D721Med (cell line): Measurements from ENCODE around the gene TM2D3.

Experiments
- DNase-seq: peaks from one replicate; pipeline ENCODE4 v3.0.0; 2011; ENCODE audit warnings: low spot score; ENCODE audit not compliant: insufficient read length
- FAIRE-seq: peaks from 2 replicates; lab custom pipeline; 2011; peaks lifted over from hg19 to GRCh38; lab: Jason Lieb, UNC
- TF ChIP-seq, protein P1 (sequence below): IDR thresholded peaks from 2 replicates; pipeline ENCODE4 v1.5.1; 2012; ENCODE audit warnings: mild to moderate bottlenecking, control low read depth; ENCODE audit not compliant: insufficient read depth; ENCODE audit errors: missing control alignments

The TM2D3 gene

DNA sequence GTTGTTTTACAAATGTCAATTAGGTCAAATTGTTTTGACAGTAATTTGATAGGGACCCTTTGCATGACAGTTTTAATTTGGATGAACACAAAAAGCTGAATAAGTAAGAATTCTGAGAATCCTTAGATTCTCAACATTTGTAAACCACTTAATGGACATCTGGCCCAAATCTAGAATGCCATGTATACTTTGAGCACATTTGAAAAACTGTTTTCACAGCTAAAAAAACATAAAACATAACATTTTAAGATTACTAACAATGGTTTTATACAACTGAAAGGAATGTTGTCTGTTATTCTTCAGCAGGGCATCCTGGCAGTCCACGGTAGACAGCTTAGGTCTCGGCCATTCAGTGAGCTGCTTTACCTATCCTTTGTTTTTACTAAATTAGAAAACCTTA is 34.5 kb upstream of the TM2D3 start:
- no peak for DNase-seq
- no peak for FAIRE-seq
- TF ChIP-seq, protein P1, sequence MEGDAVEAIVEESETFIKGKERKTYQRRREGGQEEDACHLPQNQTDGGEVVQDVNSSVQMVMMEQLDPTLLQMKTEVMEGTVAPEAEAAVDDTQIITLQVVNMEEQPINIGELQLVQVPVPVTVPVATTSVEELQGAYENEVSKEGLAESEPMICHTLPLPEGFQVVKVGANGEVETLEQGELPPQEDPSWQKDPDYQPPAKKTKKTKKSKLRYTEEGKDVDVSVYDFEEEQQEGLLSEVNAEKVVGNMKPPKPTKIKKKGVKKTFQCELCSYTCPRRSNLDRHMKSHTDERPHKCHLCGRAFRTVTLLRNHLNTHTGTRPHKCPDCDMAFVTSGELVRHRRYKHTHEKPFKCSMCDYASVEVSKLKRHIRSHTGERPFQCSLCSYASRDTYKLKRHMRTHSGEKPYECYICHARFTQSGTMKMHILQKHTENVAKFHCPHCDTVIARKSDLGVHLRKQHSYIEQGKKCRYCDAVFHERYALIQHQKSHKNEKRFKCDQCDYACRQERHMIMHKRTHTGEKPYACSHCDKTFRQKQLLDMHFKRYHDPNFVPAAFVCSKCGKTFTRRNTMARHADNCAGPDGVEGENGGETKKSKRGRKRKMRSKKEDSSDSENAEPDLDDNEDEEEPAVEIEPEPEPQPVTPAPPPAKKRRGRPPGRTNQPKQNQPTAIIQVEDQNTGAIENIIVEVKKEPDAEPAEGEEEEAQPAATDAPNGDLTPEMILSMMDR = no peak

DNA sequence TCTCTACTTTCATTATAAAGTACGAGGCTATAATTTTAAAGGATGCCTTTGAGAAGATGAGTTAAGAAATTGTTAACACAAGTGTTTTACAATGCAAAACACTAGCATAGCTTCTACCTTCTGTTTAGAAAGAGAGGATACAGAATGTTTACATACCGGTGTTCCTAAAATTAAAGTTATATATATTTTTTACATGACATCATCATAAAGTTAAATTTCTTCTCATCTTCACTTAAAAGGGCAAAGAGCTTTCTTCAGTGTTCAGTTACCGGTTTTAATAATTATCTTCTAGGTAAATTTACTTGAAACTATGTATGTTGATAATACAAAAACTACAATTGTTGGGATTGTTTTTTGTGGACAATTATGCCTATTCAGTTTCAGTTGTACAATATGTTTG is 32.7 kb upstream of the TM2D3 start:
- no peak for FAIRE-seq
- TF ChIP-seq, protein P1 = no peak
- DNase-seq = no peak

DNA sequence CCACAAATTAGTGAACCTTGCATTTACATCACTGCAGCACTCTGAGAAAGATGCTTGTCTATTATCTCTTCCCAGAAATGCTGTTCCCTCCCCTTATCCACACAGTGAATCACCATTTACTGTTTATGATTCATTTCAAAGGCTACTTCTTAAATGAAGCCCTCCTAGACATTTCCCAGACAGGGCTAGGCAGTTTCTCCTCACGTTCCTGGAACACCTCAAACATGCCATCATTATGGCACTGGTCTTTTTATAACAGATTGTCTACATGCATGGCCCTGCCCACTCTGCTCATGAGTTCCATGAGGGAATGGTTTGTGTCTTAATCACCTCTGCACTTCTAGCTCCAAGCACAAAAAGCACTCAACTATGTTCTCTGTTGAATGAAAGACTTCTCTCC is 32.2 kb upstream of the TM2D3 start:
- FAIRE-seq (no peak), DNase-seq (no peak)
- TF ChIP-seq, protein P1 = no peak

DNA sequence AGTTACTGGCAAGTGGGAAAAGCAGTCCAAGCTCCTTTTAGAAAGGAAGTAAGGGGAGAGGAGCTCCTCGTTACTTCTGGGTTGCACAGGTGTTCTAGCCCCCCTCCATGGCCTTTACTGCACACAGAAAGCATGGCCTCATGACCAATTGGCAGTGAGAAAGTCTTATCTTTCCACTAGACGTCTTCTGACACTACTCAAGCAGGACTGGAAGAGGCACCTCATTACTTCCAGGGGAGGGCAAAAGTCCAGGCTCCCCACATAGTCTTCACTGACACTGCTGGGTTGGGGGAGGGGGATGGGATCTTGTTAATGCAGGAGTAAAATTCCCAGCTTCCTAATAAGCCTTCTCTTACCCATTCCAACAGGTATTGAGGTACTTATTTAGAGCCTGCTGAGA is 27.6 kb upstream of the TM2D3 start:
- DNase-seq = no peak

DNA sequence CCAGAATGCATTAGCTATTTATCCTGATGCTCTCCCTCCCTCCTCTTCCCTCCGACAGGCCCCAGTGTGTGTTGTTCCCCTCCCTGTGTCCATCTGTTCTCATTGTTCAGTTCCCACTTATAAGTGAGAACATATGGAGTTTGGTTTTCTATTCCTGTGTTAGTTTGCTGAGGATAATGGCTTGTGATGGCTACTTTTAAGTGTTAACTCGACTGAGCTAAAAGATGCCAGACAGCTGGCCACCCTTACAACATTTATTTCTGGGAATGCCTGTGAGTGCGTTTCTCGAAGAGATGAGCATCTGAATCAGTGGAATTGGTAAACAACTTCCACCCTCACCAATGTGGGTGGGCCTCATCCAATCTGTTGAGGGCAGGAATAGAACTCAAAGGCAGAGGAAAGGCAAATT is 24.7 kb upstream of the TM2D3 start:
- TF ChIP-seq, protein P1 = no peak
- DNase-seq (no peak), FAIRE-seq (no peak)

More for the DNA sequence above, 27.6 kb upstream of the TM2D3 start:
- FAIRE-seq = no peak
- TF ChIP-seq, protein P1 = no peak

DNA sequence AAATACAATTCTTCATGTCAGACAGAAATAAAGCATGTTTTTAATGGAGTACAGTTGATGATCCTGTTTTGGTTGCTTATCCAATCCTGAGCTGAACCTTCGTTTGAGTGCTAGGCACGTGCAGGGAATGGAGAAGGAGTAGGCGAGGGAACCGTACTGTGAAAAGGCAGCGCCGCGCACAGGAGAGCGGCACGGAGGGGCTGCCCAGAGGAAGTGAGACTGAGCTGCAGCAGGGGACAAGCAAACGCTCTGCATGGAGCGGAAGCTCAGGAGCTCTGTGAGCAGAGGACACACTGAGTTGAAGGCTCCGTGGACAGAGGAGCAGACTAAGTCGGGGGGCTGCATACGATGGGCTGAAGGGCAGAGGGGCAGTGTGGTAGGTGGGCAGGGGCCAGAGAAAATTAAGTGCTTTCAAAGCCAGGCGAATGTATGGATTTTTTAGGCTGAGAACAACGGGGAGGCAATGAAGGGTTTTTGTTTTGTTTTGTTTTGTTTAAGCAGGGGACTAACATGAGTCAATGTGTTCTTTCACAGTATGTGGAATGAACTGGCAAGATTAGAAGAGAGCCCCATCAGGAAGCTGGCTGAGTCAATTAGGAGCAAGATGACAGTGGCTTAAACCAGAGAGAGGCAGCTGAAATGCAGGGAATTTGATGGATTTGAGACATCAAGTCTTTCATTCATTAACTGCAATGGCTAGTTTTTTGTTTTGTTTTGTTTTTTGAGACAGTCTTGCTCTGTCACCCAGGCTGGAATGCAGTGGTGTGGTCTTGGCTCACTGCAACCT is 23.8 kb upstream of the TM2D3 start:
- no peak for DNase-seq
- TF ChIP-seq, protein P1 = no peak
- no peak for FAIRE-seq

DNA sequence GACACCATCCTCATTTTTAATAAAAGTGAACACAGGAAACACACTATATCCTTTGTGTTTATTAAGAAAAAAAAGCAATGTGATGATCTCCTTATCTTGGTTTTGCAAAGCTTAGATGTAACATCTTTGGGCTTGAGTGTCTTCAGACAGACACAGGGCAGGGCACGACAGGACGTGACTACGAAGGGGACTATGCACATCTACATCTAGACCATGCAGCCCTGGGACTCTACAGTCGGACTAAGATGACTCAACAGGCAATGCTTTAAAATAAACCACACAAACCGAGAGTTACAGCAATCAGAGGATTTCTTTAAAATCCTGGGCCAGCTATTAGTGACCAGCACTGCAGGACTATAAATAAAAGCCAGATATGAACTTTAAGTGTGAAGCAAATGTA is 22.8 kb upstream of the TM2D3 start:
- FAIRE-seq (no peak), DNase-seq (no peak)
- TF ChIP-seq, protein P1 = no peak
